Measurements from ENCODE around the gene KCNK18. TPM values are rescaled to one million over a fixed set of nuclear protein-coding genes. Genes with fewer than 3 reads are reported as not detected.

KCNK18 gene
- total and polyA plus RNA-seq, 2 experiments from 2014 or later: not detected

- Mint-ChIP-seq H3K4me1 (peaks cover 6% of the 10 kb centered on the region; the same call in 1 of the 3 replicates), H3K36me3 (ENCODE audit: low read depth) (no peaks in the 10 kb centered on the region), H3K4me3 (no peak overlapping the region), H3K27ac (no peak overlapping the region), H3K9me3 (peaks cover 2% of the 10 kb centered on the region; the same call in 1 of the 3 replicates), H3K27me3 (ENCODE audit: insufficient read depth, low read depth, poor library complexity) (peaks cover 17% of the 10 kb centered on the region)
- no peak overlapping the region for H3K4me2 ChIP-seq
- no peaks in the 10 kb centered on the region for H3K9me2 ChIP-seq (ENCODE audit: insufficient read depth)
- H2AFZ ChIP-seq: no peak overlapping the region
- H3F3A ChIP-seq (replicated peaks; ENCODE audit: low read depth): no peaks in the 10 kb centered on the region
- H4K20me1 ChIP-seq (replicated peaks; ENCODE audit: insufficient read depth): no peaks in the 10 kb centered on the region; the same call in 1 of the 2 replicates
- no peak overlapping the region for H3K4me3 ChIP-seq
- no peaks in the 10 kb centered on the region for H3K36me3 ChIP-seq (ENCODE audit: insufficient read depth)
- H3K4me1 ChIP-seq (ENCODE audit: insufficient read depth): peaks cover 6% of the 10 kb centered on the region; the same call in 1 of the 2 replicates
- no peak overlapping the region for H3K27ac ChIP-seq (ENCODE audit: low read depth)
- no peaks in the 10 kb centered on the region for H3K27me3 ChIP-seq (ENCODE audit: insufficient read depth)
- H3K79me2 ChIP-seq (replicated peaks; ENCODE audit: insufficient read depth): no peaks in the 10 kb centered on the region
- DNase-seq (ENCODE audit: low spot score) (no peak), ATAC-seq (no peak)
- TF ChIP-seq, protein P1, sequence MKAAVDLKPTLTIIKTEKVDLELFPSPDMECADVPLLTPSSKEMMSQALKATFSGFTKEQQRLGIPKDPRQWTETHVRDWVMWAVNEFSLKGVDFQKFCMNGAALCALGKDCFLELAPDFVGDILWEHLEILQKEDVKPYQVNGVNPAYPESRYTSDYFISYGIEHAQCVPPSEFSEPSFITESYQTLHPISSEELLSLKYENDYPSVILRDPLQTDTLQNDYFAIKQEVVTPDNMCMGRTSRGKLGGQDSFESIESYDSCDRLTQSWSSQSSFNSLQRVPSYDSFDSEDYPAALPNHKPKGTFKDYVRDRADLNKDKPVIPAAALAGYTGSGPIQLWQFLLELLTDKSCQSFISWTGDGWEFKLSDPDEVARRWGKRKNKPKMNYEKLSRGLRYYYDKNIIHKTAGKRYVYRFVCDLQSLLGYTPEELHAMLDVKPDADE (IDR thresholded peaks at IDR 0.05): no peak
- TF ChIP-seq JUNB (IDR thresholded peaks at IDR 0.05; ENCODE audit: unreplicated experiment): no peak
- TF ChIP-seq, protein P2, sequence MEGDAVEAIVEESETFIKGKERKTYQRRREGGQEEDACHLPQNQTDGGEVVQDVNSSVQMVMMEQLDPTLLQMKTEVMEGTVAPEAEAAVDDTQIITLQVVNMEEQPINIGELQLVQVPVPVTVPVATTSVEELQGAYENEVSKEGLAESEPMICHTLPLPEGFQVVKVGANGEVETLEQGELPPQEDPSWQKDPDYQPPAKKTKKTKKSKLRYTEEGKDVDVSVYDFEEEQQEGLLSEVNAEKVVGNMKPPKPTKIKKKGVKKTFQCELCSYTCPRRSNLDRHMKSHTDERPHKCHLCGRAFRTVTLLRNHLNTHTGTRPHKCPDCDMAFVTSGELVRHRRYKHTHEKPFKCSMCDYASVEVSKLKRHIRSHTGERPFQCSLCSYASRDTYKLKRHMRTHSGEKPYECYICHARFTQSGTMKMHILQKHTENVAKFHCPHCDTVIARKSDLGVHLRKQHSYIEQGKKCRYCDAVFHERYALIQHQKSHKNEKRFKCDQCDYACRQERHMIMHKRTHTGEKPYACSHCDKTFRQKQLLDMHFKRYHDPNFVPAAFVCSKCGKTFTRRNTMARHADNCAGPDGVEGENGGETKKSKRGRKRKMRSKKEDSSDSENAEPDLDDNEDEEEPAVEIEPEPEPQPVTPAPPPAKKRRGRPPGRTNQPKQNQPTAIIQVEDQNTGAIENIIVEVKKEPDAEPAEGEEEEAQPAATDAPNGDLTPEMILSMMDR (conservative IDR thresholded peaks at IDR 0.05; ENCODE audit: low read depth in 2 of 2): no peak
- no peak for TF ChIP-seq ZNF114 (CRISPR knock-in tag; IDR thresholded peaks at IDR 0.05)
- no peak for TF ChIP-seq STAT1 (IDR thresholded peaks at IDR 0.05; ENCODE audit: unreplicated experiment)
- TF ChIP-seq, protein P3, sequence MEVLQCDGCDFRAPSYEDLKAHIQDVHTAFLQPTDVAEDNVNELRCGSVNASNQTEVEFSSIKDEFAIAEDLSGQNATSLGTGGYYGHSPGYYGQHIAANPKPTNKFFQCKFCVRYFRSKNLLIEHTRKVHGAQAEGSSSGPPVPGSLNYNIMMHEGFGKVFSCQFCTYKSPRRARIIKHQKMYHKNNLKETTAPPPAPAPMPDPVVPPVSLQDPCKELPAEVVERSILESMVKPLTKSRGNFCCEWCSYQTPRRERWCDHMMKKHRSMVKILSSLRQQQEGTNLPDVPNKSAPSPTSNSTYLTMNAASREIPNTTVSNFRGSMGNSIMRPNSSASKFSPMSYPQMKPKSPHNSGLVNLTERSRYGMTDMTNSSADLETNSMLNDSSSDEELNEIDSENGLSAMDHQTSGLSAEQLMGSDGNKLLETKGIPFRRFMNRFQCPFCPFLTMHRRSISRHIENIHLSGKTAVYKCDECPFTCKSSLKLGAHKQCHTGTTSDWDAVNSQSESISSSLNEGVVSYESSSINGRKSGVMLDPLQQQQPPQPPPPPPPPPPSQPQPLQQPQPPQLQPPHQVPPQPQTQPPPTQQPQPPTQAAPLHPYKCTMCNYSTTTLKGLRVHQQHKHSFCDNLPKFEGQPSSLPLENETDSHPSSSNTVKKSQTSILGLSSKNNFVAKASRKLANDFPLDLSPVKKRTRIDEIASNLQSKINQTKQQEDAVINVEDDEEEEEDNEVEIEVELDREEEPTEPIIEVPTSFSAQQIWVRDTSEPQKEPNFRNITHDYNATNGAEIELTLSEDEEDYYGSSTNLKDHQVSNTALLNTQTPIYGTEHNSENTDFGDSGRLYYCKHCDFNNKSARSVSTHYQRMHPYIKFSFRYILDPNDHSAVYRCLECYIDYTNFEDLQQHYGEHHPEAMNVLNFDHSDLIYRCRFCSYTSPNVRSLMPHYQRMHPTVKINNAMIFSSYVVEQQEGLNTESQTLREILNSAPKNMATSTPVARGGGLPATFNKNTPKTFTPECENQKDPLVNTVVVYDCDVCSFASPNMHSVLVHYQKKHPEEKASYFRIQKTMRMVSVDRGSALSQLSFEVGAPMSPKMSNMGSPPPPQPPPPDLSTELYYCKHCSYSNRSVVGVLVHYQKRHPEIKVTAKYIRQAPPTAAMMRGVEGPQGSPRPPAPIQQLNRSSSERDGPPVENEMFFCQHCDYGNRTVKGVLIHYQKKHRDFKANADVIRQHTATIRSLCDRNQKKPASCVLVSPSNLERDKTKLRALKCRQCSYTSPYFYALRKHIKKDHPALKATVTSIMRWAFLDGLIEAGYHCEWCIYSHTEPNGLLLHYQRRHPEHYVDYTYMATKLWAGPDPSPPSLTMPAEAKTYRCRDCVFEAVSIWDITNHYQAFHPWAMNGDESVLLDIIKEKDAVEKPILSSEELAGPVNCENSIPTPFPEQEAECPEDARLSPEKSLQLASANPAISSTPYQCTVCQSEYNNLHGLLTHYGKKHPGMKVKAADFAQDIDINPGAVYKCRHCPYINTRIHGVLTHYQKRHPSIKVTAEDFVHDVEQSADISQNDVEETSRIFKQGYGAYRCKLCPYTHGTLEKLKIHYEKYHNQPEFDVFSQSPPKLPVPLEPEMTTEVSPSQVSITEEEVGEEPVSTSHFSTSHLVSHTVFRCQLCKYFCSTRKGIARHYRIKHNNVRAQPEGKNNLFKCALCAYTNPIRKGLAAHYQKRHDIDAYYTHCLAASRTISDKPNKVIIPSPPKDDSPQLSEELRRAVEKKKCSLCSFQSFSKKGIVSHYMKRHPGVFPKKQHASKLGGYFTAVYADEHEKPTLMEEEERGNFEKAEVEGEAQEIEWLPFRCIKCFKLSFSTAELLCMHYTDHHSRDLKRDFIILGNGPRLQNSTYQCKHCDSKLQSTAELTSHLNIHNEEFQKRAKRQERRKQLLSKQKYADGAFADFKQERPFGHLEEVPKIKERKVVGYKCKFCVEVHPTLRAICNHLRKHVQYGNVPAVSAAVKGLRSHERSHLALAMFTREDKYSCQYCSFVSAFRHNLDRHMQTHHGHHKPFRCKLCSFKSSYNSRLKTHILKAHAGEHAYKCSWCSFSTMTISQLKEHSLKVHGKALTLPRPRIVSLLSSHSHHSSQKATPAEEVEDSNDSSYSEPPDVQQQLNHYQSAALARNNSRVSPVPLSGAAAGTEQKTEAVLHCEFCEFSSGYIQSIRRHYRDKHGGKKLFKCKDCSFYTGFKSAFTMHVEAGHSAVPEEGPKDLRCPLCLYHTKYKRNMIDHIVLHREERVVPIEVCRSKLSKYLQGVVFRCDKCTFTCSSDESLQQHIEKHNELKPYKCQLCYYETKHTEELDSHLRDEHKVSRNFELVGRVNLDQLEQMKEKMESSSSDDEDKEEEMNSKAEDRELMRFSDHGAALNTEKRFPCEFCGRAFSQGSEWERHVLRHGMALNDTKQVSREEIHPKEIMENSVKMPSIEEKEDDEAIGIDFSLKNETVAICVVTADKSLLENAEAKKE (CRISPR knock-in tag; IDR thresholded peaks at IDR 0.05): no peak
- no peak for TF ChIP-seq EZH2 (IDR thresholded peaks at IDR 0.05; ENCODE audit: low read depth, unreplicated experiment)
- no peak for TF ChIP-seq CREB1 (CRISPR knock-in tag; IDR thresholded peaks at IDR 0.05; ENCODE audit: low read depth)
- TF ChIP-seq EZH2phosphoT487 (IDR thresholded peaks at IDR 0.05; ENCODE audit: unreplicated experiment): no peak
- no peak for TF ChIP-seq ZNF331 (CRISPR knock-in tag; IDR thresholded peaks at IDR 0.05; ENCODE audit: low read depth)
- TF ChIP-seq POLR2AphosphoS5 (IDR thresholded peaks at IDR 0.05; ENCODE audit: low read depth): no peak
- TF ChIP-seq NANOG (IDR thresholded peaks at IDR 0.05; ENCODE audit: borderline replicate concordance): no peak
- no peak for TF ChIP-seq REST (IDR thresholded peaks at IDR 0.05; ENCODE audit: unreplicated experiment)
Measured at GRCh38 chr10:117224881-117225280, 27.6 kb downstream of the KCNK18 start.
